Prostate gland (tissue), 2 donors: ENCODE data around the gene RAI1. TPM values are rescaled to one million over a fixed set of nuclear protein-coding genes. Genes with fewer than 3 reads are reported as not detected.

Experiments used
- DNase-seq: peaks from one replicate; pipeline ENCODE4 v3.0.0-alpha.2; 2019; ENCODE audit warnings: low spot score
- H3K27ac ChIP-seq, 2 donors: fragments of 200-600 bp; sonication (generic); 2 replicates each; pipeline ENCODE4 v1.5.1; 2017 to 2019
- H3K27me3 ChIP-seq: fragments of 200-600 bp; sonication (generic); replicated peaks from 2 replicates; pipeline ENCODE4 v1.5.1; 2019; ENCODE audit not compliant: insufficient read depth
- H3K36me3 ChIP-seq, 2 donors: fragments of 200-600 bp; sonication (generic); 1 replicate in 1 of 2; 2 replicates in 1 of 2; pipeline versions ENCODE4 v1.5.1 to v1.8.1; 2017 to 2019
- H3K4me1 ChIP-seq: fragments of 200-600 bp; sonication (generic); replicated peaks from 2 replicates; pipeline ENCODE4 v1.5.1; 2019
- H3K4me3 ChIP-seq, 2 donors: fragments of 200-600 bp; sonication (generic); 2 replicates each; pipeline ENCODE4 v1.5.1; 2017 to 2019
- H3K9me3 ChIP-seq: fragments of 200-600 bp; sonication (generic); 2 replicates; pipeline ENCODE4 v1.5.1; 2017
- CTCF ChIP-seq, 4 experiments: fragments of 200-600 bp in 2 of 4; fragments of 450-650 bp in 2 of 4; sonication (generic) in 2 of 4; IDR thresholded peaks; 1 replicate in 3 of 4; 2 replicates in 1 of 4; pipeline ENCODE4 v1.5.1; 2016 to 2019; ENCODE audit warnings: antibody characterized with exemption in 4 of 4, mild to moderate bottlenecking in 2 of 4, moderate library complexity in 2 of 4
- POLR2A ChIP-seq: fragments of 450-650 bp; IDR thresholded peaks from one replicate; pipeline ENCODE4 v1.6.1; 2016; ENCODE audit warnings: antibody characterized with exemption, mild to moderate bottlenecking
- POLR2AphosphoS5 ChIP-seq: sonication (generic); formaldehyde crosslinking; IDR thresholded peaks from one replicate; pipeline ENCODE4 v1.6.1; 2017; ENCODE audit warnings: antibody characterized with exemption
- WGBS: methylation state at CpG from one replicate; pipeline ENCODE4 v1.1.5; 2018; 5-methylcytosine and 5-hydroxymethylcytosine counted together
- intact Hi-C: fragments of 100-400 bp; cut with DNase I; formaldehyde crosslinking; loops from one replicate; pipeline ENCODE4 v1.14.2; 2022
- total RNA-seq, 2 donors: library from RNA; depleted of rRNA; stranded (reverse); fragments of >200 nt; gene quantifications; one replicate each; pipeline ENCODE4 v1.1.0, GENCODE V29; 2016

RAI1 gene
- total RNA-seq, 2 donors from 2014 or later, result 69.2 to 71.0 TPM

DNA sequence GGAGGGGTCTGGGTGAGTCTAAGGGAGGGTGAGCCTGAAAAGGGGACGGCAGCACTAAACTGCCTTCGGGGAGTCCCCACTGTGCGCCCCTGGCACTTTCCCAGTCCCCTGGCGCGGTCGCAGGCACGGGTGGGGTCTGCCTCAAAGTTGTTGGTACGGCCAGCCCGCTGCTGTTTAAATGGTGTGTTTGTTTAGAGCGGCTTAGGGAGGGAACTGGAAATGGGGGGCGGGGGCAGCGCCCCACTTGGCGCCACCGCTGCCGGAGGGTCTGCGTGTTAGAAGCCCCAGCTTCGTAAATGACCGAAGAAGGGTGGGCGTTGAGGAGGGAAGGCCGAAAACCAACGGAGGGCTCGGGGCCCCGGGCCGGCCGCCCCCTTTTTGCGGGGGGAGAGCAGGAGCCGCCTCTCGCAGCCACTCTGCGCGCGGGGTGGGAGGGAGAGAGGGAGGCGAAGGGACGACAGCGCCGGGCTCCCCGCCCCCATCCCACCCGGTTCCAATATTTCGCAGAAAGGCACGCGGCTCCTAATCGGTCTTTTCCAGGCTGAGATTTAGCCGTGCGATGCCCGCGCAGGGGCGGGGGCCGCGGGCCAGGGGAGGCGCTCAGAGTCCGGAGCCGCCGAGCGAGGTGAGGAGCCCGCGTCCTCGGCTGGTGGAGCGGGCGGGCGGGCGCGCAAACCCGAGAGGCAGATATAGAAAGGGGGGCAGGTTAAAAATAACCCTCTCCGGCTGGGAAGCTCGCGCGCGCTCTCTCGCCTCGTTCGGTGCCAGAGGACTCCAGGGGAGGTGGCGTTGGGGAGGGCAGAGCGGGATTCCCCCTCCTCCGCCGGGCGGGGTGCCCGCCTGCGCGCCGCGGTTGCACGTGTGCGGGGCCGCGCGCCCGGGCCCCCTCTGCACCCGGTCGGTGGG, 100.6 kb downstream of the RAI1 start:
- DNase-seq, result peak; percentile 67
- Histone ChIP-seq H3K9me3 (no peaks in the 10 kb centered on the region), H3K4me3 (peak overlapping the region; percentile 41 to 46), H3K27me3 (no peaks in the 10 kb centered on the region), H3K4me1 (peaks cover 36% of the 10 kb centered on the region), H3K27ac (peak overlapping the region; percentile 87 to 89), H3K36me3 (no peaks in the 10 kb centered on the region)
- WGBS, result 3% methylated on average over 53 of the region's 88 CpGs
- intact Hi-C loops, result no loop called here
- TF ChIP-seq POLR2A (peak; percentile 13), CTCF (IDR thresholded peaks at IDR 0.05) (no peak)

GRCh38 chr17:17782523-17783115, 101.4 kb downstream of the RAI1 start:
- no peak for TF ChIP-seq CTCF (IDR thresholded peaks at IDR 0.05)
- no peak for TF ChIP-seq POLR2A
- TF ChIP-seq POLR2AphosphoS5, result no peak
- Histone ChIP-seq H3K9me3 (no peaks in the 10 kb centered on the region), H3K4me3 (peak overlapping the region; percentile 41 to 46), H3K4me1 (peaks cover 38% of the 10 kb centered on the region), H3K36me3 (no peaks in the 10 kb centered on the region), H3K27me3 (no peaks in the 10 kb centered on the region), H3K27ac (peak overlapping the region; percentile 87 to 89)
- intact Hi-C loops, result no loop called here
- DNase-seq, result no peak
- under 1% methylated on average over 48 of the region's 57 CpGs for WGBS

GRCh38 chr17:17783116-17783824, 102.0 kb downstream of the RAI1 start:
- intact Hi-C loops, result no loop called here
- H3K9me3 ChIP-seq, result no peaks in the 10 kb centered on the region
- H3K4me1 ChIP-seq, result peaks cover 38% of the 10 kb centered on the region
- peak overlapping the region; percentile 87 to 89 for H3K27ac ChIP-seq
- peak; percentile 71 for DNase-seq
- WGBS, result 0% methylated on average over 52 of the region's 75 CpGs
- H3K27me3 ChIP-seq, result no peaks in the 10 kb centered on the region
- H3K4me3 ChIP-seq, result peak overlapping the region; percentile 41 to 46
- no peaks in the 10 kb centered on the region for H3K36me3 ChIP-seq
- TF ChIP-seq POLR2A, result peak; percentile 26
- peak in 2 of 4 experiments; percentile 30 to 45 for TF ChIP-seq CTCF (IDR thresholded peaks at IDR 0.05)
- no peak for TF ChIP-seq POLR2AphosphoS5

- Histone ChIP-seq H3K4me1 (peaks cover 38% of the 10 kb centered on the region), H3K27me3 (no peaks in the 10 kb centered on the region), H3K27ac (peak overlapping the region; percentile 87 to 89), H3K4me3 (peak overlapping the region; percentile 41 to 46), H3K36me3 (no peaks in the 10 kb centered on the region), H3K9me3 (no peaks in the 10 kb centered on the region)
- intact Hi-C loops, result no loop called here
- WGBS, result 7% methylated on average over 37 of the region's 37 CpGs
- TF ChIP-seq POLR2A, result no peak
- peak; percentile 35 for TF ChIP-seq POLR2AphosphoS5
- TF ChIP-seq CTCF (IDR thresholded peaks at IDR 0.05), result no peak
- peak; percentile 52 for DNase-seq
These were observed 102.8 kb downstream of the RAI1 start for GRCh38 chr17:17783825-17784656.
